OCI-LY7 (cell line): ENCODE results near the gene SFRP5. TPM values are rescaled to one million over a fixed set of nuclear protein-coding genes. Genes with fewer than 3 reads are reported as not detected.

Experiments used
- BruUV-seq: library from RNA; stranded (reverse); fragments of 400-500 nt; replicated peaks from 2 replicates; lab custom pipeline; 2021; lab: Mats Ljungman, UMichigan
- CTCF ChIA-PET: fragments of 300-600 bp; sonication (Branson Sonifier 250); formaldehyde crosslinking; loops from one replicate; lab custom pipeline; 2022; ENCODE audit warnings: antibody characterized with exemption; ENCODE audit not compliant: unreplicated experiment; lab: Charles Lee
- POLR2A ChIA-PET: fragments of 300-600 bp; sonication (Branson Sonifier 250); formaldehyde crosslinking; loops from one replicate; lab custom pipeline; 2022; ENCODE audit warnings: antibody characterized with exemption; lab: Charles Lee
- DNase-seq: peaks from one replicate; pipeline ENCODE4 v3.0.0-alpha.2; 2015; ENCODE audit warnings: low spot score
- H2AFZ ChIP-seq: fragments of 200-600 bp; sonication (generic), shearing (Covaris generic); 2 replicates; pipeline ENCODE4 v1.6.1; 2014; ENCODE audit warnings: mild to moderate bottlenecking, antibody characterized with exemption, low read length, moderate library complexity
- H3K27ac ChIP-seq: fragments of 200-600 bp; sonication (generic); 2 replicates; pipeline ENCODE4 v1.5.1; 2014; ENCODE audit warnings: mixed run types, low read depth, mild to moderate bottlenecking, moderate library complexity, low read length, inconsistent platforms; ENCODE audit not compliant: poor library complexity, severe bottlenecking
- H3K36me3 ChIP-seq: fragments of 200-600 bp; sonication (generic); 2 replicates; pipeline ENCODE4 v1.6.1; 2014; ENCODE audit warnings: mild to moderate bottlenecking, antibody characterized with exemption, low read length, moderate library complexity, mixed read lengths; ENCODE audit not compliant: insufficient read depth
- H3K4me1 ChIP-seq: fragments of 200-600 bp; sonication (generic); 2 replicates; pipeline ENCODE4 v1.5.1; 2014; ENCODE audit warnings: mild to moderate bottlenecking, low read length; ENCODE audit not compliant: insufficient read depth, poor library complexity, severe bottlenecking
- H3K4me2 ChIP-seq: fragments of 200-600 bp; sonication (generic); 2 replicates; pipeline ENCODE4 v1.6.1; 2014; ENCODE audit warnings: mild to moderate bottlenecking, low read length
- H3K4me3 ChIP-seq: fragments of 200-600 bp; sonication (generic); 2 replicates; pipeline ENCODE4 v1.5.1; 2014; ENCODE audit warnings: mild to moderate bottlenecking, low read depth, low read length; ENCODE audit not compliant: poor library complexity, severe bottlenecking
- H3K79me2 ChIP-seq: fragments of 200-600 bp; sonication (generic); 2 replicates; pipeline ENCODE4 v1.6.1; 2016; ENCODE audit warnings: low read depth, mild to moderate bottlenecking, low read length, moderate library complexity, mixed read lengths; ENCODE audit not compliant: insufficient read depth
- H3K9me2 ChIP-seq: fragments of 200-600 bp; sonication (generic); 2 replicates; pipeline ENCODE4 v1.6.1; 2016; ENCODE audit warnings: mild to moderate bottlenecking, low read length, mixed read lengths; ENCODE audit not compliant: insufficient read depth
- H3K9me3 ChIP-seq: fragments of 200-600 bp; sonication (generic); 2 replicates; pipeline ENCODE4 v1.6.1; 2014; ENCODE audit warnings: mild to moderate bottlenecking, mixed run types, low read length, mixed read lengths
- H4K20me1 ChIP-seq: fragments of 200-600 bp; sonication (generic); 2 replicates; pipeline ENCODE4 v1.6.1; 2014; ENCODE audit warnings: mild to moderate bottlenecking, antibody characterized with exemption, low read length, moderate library complexity, mixed read lengths; ENCODE audit not compliant: insufficient read depth
- CTCF ChIP-seq: fragments of 200-600 bp; sonication (generic); conservative IDR thresholded peaks from 2 replicates; pipeline ENCODE4 v1.5.1; 2014; ENCODE audit warnings: mild to moderate bottlenecking, antibody characterized with exemption, low read length, moderate library complexity, mixed read lengths
- EZH2phosphoT487 ChIP-seq: fragments of 200-600 bp; sonication (generic); IDR thresholded peaks from 2 replicates; pipeline ENCODE4 v1.6.1; 2018; ENCODE audit warnings: low read depth, borderline replicate concordance, mild to moderate bottlenecking, mixed run types, antibody characterized with exemption, low read length, moderate library complexity, mixed read lengths
- intact Hi-C: fragments of 100-400 bp; cut with micrococcal nuclease; formaldehyde crosslinking; loops from one replicate; pipeline ENCODE4 v1.10.0; 2022; ENCODE audit not compliant: unreplicated experiment
- total RNA-seq, 2 experiments: library from RNA; depleted of rRNA in 1 of 2; stranded (reverse); fragments of >200 nt in 1 of 2; shearing (Covaris generic) in 1 of 2; gene quantifications; 2 replicates each; pipeline ENCODE4 v1.2.3, GENCODE V29; 2014 to 2022

SFRP5 gene
- total RNA-seq, 2 experiments from 2014 or later = not detected

- POLR2A ChIA-PET = interaction anchor here (0.7 to 1.4 kb wide), 3 partner anchors 10 to 113 kb away, joined by 3 to 4 read pairs (median 3); no protein-coding TSS in a partner anchor
- no peaks in the 10 kb centered on the region for H3K79me2 ChIP-seq
- no peak overlapping the region for H3K27ac ChIP-seq
- no peaks in the 10 kb centered on the region for H4K20me1 ChIP-seq
- no peak overlapping the region for H3K4me2 ChIP-seq
- intact Hi-C loops = no loop called here
- H3K4me3 ChIP-seq = no peak overlapping the region
- peaks cover 83% of the 10 kb centered on the region for H3K36me3 ChIP-seq
- H3K9me3 ChIP-seq = no peaks in the 10 kb centered on the region
- TF ChIP-seq CTCF = no peak
- TF ChIP-seq EZH2phosphoT487 = no peak
- CTCF ChIA-PET = no interaction called here
- no peaks in the 10 kb centered on the region for H3K9me2 ChIP-seq
- DNase-seq = no peak
- no TSS peak for BruUV-seq
- no peak overlapping the region for H2AFZ ChIP-seq
- no peaks in the 10 kb centered on the region for H3K4me1 ChIP-seq
Measured at GRCh38 chr10:97754726-97755125, 17.1 kb downstream of the SFRP5 start.

- no peak overlapping the region for H3K4me3 ChIP-seq
- H3K9me3 ChIP-seq = no peaks in the 10 kb centered on the region
- TF ChIP-seq CTCF (no peak), EZH2phosphoT487 (no peak)
- no peak overlapping the region for H3K4me2 ChIP-seq
- intact Hi-C loops = no loop called here
- peaks cover 91% of the 10 kb centered on the region for H3K36me3 ChIP-seq
- BruUV-seq = no TSS peak
- H3K4me1 ChIP-seq = no peaks in the 10 kb centered on the region
- H4K20me1 ChIP-seq = no peaks in the 10 kb centered on the region
- CTCF ChIA-PET = no interaction called here
- no peaks in the 10 kb centered on the region for H3K9me2 ChIP-seq
- no peak for DNase-seq
- H3K27ac ChIP-seq = no peak overlapping the region
- no peak overlapping the region for H2AFZ ChIP-seq
- POLR2A ChIA-PET = interaction anchor here (0.6 to 1.0 kb wide), 3 partner anchors 8 to 108 kb away, joined by 3 to 7 read pairs (median 4); no protein-coding TSS in a partner anchor
- H3K79me2 ChIP-seq = no peaks in the 10 kb centered on the region
Measured at GRCh38 chr10:97752956-97753355, 18.8 kb downstream of the SFRP5 start.

GRCh38 chr10:97748116-97748515 lies 23.7 kb downstream of the SFRP5 start:
- CTCF ChIA-PET = no interaction called here
- H3K79me2 ChIP-seq = no peaks in the 10 kb centered on the region
- DNase-seq = no peak
- POLR2A ChIA-PET = interaction anchor here (0.5 to 1.7 kb wide), 3 partner anchors 11 to 362 kb away, joined by 3 to 6 read pairs (median 4); partner anchors contain the start of gene ZFYVE27
- H3K4me2 ChIP-seq = no peak overlapping the region
- no peak overlapping the region for H3K4me3 ChIP-seq
- H3K4me1 ChIP-seq = no peaks in the 10 kb centered on the region
- intact Hi-C loops = no loop called here
- no peaks in the 10 kb centered on the region for H3K9me3 ChIP-seq
- H3K9me2 ChIP-seq = no peaks in the 10 kb centered on the region
- BruUV-seq = no TSS peak
- no peak overlapping the region for H2AFZ ChIP-seq
- TF ChIP-seq CTCF = no peak
- TF ChIP-seq EZH2phosphoT487 = no peak
- H3K36me3 ChIP-seq = peaks cover 92% of the 10 kb centered on the region
- H3K27ac ChIP-seq = no peak overlapping the region
- no peaks in the 10 kb centered on the region for H4K20me1 ChIP-seq
